Measurements from ENCODE around the gene PRDM2.
A peak's percentile ranks its signal among the peaks of the same experiment; 100 is the strongest.

PRDM2 gene

GRCh38 chr1:13754510-13755103, 54.6 kb downstream of the PRDM2 start:
- Histone ChIP-seq H3K4me1 (ENCODE audit: control extremely low read depth in 1 of 4, control insufficient read depth in 4 of 4, insufficient read depth in 4 of 4, low read length in 3 of 4) (peaks cover 0 to 24% (median 15%) of the 10 kb centered on the region in 4 experiments), H3K27ac (ENCODE audit: insufficient read depth in 1 of 2, low read depth in 1 of 2, low read length in 2 of 2, poor library complexity in 1 of 2, severe bottlenecking in 2 of 2) (no peak overlapping the region), H3K4me3 (ENCODE audit: control insufficient read depth in 1 of 7, extremely low read depth in 1 of 7, insufficient read depth in 4 of 7, low read depth in 2 of 7, low read length in 6 of 7) (no peak overlapping the region), H3K27me3 (replicated peaks in 2 of 5; ENCODE audit: control insufficient read depth in 4 of 5, insufficient read depth in 5 of 5, low read length in 4 of 5) (no peaks in the 10 kb centered on the region), H3K36me3 (ENCODE audit: control insufficient read depth in 4 of 4, insufficient read depth in 4 of 4, low read length in 3 of 4) (peaks cover 2 to 18% (median 6%) of the 10 kb centered on the region in 4 experiments), H3K9me3 (ENCODE audit: control extremely low read depth in 1 of 5, control insufficient read depth in 4 of 5, insufficient read depth in 2 of 5, low read depth in 1 of 5, low read length in 4 of 5) (no peaks in the 10 kb centered on the region)
- POLR2A ChIA-PET: no interaction called here
- CTCF ChIA-PET: interaction anchor here (2.8 kb wide), 1 partner anchor 10 kb away, joined by 9 read pairs; no protein-coding TSS in a partner anchor
- DNase-seq: no peak
- WGBS (ENCODE audit: insufficient coverage): 100% methylated on average over 6 of the region's 6 CpGs

GRCh38 chr1:13756557-13757315, 56.7 kb downstream of the PRDM2 start:
- no peak overlapping the region for H3K4me3 ChIP-seq (ENCODE audit: control insufficient read depth in 1 of 7, extremely low read depth in 1 of 7, insufficient read depth in 4 of 7, low read depth in 2 of 7, low read length in 6 of 7)
- H3K4me1 ChIP-seq (ENCODE audit: control extremely low read depth in 1 of 4, control insufficient read depth in 4 of 4, insufficient read depth in 4 of 4, low read length in 3 of 4): peaks cover 0 to 10% (median 4%) of the 10 kb centered on the region in 4 experiments
- no peak overlapping the region for H3K27ac ChIP-seq (ENCODE audit: insufficient read depth in 1 of 2, low read depth in 1 of 2, low read length in 2 of 2, poor library complexity in 1 of 2, severe bottlenecking in 2 of 2)
- H3K9me3 ChIP-seq (ENCODE audit: control extremely low read depth in 1 of 5, control insufficient read depth in 4 of 5, insufficient read depth in 2 of 5, low read depth in 1 of 5, low read length in 4 of 5): no peaks in the 10 kb centered on the region
- DNase-seq: no peak
- WGBS (ENCODE audit: insufficient coverage): 78% methylated on average over 1 of the region's 4 CpGs
- peaks cover 4 to 24% (median 6%) of the 10 kb centered on the region in 4 experiments for H3K36me3 ChIP-seq (ENCODE audit: control insufficient read depth in 4 of 4, insufficient read depth in 4 of 4, low read length in 3 of 4)
- H3K27me3 ChIP-seq (replicated peaks in 2 of 5; ENCODE audit: control insufficient read depth in 4 of 5, insufficient read depth in 5 of 5, low read length in 4 of 5): no peaks in the 10 kb centered on the region
- POLR2A ChIA-PET: no interaction called here
- CTCF ChIA-PET: interaction anchor here (0.6 to 2.4 kb wide), 5 partner anchors 7 to 89 kb away, joined by 3 to 8 read pairs (median 4); no protein-coding TSS in a partner anchor

GRCh38 chr1:13757693-13758092, 57.7 kb downstream of the PRDM2 start:
- H3K27ac ChIP-seq (ENCODE audit: insufficient read depth in 1 of 2, low read depth in 1 of 2, low read length in 2 of 2, poor library complexity in 1 of 2, severe bottlenecking in 2 of 2): no peak overlapping the region
- ChIA-PET POLR2A (no interaction called here), CTCF (interaction anchor here (1.0 to 2.4 kb wide), 5 partner anchors 8 to 54 kb away, joined by 3 to 8 read pairs (median 4); no protein-coding TSS in a partner anchor)
- H3K4me1 ChIP-seq (ENCODE audit: control extremely low read depth in 1 of 4, control insufficient read depth in 4 of 4, insufficient read depth in 4 of 4, low read length in 3 of 4): peaks cover 1 to 12% (median 7%) of the 10 kb centered on the region in 4 experiments
- no peak overlapping the region for H3K4me3 ChIP-seq (ENCODE audit: control insufficient read depth in 1 of 7, extremely low read depth in 1 of 7, insufficient read depth in 4 of 7, low read depth in 2 of 7, low read length in 6 of 7)
- H3K27me3 ChIP-seq (replicated peaks in 2 of 5; ENCODE audit: control insufficient read depth in 4 of 5, insufficient read depth in 5 of 5, low read length in 4 of 5): no peaks in the 10 kb centered on the region
- DNase-seq: no peak
- no CpG with 5 or more reads among the region's 2 CpGs for WGBS (ENCODE audit: insufficient coverage)
- peaks cover 3 to 29% (median 5%) of the 10 kb centered on the region in 4 experiments for H3K36me3 ChIP-seq (ENCODE audit: control insufficient read depth in 4 of 4, insufficient read depth in 4 of 4, low read length in 3 of 4)
- no peaks in the 10 kb centered on the region for H3K9me3 ChIP-seq (ENCODE audit: control extremely low read depth in 1 of 5, control insufficient read depth in 4 of 5, insufficient read depth in 2 of 5, low read depth in 1 of 5, low read length in 4 of 5)

DNA sequence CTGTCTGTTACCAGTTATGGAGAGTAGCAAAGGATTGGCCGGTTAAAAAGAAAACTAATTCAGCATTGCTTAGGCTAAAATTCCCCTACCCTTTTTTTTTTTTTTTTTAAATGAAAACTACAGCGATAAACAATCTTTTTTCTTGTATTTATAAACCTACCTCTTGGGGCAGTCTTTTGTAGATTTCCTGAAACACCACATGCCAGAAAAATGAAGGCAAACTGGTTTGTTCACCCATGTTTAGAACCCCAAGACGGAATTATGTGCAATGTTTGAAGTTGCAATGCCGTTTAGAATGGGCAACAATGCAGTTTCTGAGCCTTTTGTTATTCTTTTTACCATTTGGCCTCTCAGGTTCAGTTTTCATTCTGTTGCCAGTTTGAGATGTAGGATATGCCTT, 59.1 kb downstream of the PRDM2 start:
- no peaks in the 10 kb centered on the region for H3K9me3 ChIP-seq (ENCODE audit: control extremely low read depth in 1 of 5, control insufficient read depth in 4 of 5, insufficient read depth in 2 of 5, low read depth in 1 of 5, low read length in 4 of 5)
- H3K4me3 ChIP-seq (ENCODE audit: control insufficient read depth in 1 of 7, extremely low read depth in 1 of 7, insufficient read depth in 4 of 7, low read depth in 2 of 7, low read length in 6 of 7): no peak overlapping the region
- H3K36me3 ChIP-seq (ENCODE audit: control insufficient read depth in 4 of 4, insufficient read depth in 4 of 4, low read length in 3 of 4): peaks cover 0 to 21% (median 2%) of the 10 kb centered on the region in 4 experiments
- 100% methylated on average over 3 of the region's 4 CpGs for WGBS (ENCODE audit: insufficient coverage)
- ChIA-PET POLR2A (interaction anchor here (0.7 kb wide), 1 partner anchor 25 kb away, joined by 5 read pairs; no protein-coding TSS in a partner anchor), CTCF (no interaction called here)
- DNase-seq: peak in 2 of 3 donors; percentile 26 to 37
- no peak overlapping the region for H3K27ac ChIP-seq (ENCODE audit: insufficient read depth in 1 of 2, low read depth in 1 of 2, low read length in 2 of 2, poor library complexity in 1 of 2, severe bottlenecking in 2 of 2)
- H3K4me1 ChIP-seq (ENCODE audit: control extremely low read depth in 1 of 4, control insufficient read depth in 4 of 4, insufficient read depth in 4 of 4, low read length in 3 of 4): peaks cover 1 to 24% (median 5%) of the 10 kb centered on the region in 4 experiments
- H3K27me3 ChIP-seq (replicated peaks in 2 of 5; ENCODE audit: control insufficient read depth in 4 of 5, insufficient read depth in 5 of 5, low read length in 4 of 5): no peaks in the 10 kb centered on the region

DNA sequence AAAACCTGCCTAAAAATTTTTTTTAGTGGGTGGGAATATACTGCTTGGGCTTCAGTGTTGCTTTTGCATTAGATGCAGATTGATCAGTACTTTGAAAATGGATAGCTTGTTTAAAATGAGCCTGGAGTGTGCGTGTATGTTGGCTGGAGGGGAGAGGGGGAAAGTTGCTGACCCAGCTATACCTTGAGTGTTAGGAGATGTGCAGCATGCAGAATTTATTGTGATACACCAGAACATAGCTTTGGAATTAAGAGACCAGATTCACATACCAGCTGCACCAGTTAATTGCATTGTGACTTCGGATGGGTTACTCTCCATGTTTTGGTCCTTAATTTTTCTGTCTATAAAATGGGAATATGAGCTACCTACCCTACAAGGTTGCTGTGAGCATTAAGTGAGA, 60.4 kb downstream of the PRDM2 start:
- POLR2A ChIA-PET: interaction anchor here (1.4 kb wide), 1 partner anchor 11 kb away, joined by 3 read pairs; no protein-coding TSS in a partner anchor
- Histone ChIP-seq H3K4me3 (ENCODE audit: control insufficient read depth in 1 of 7, extremely low read depth in 1 of 7, insufficient read depth in 4 of 7, low read depth in 2 of 7, low read length in 6 of 7) (no peak overlapping the region), H3K36me3 (ENCODE audit: control insufficient read depth in 4 of 4, insufficient read depth in 4 of 4, low read length in 3 of 4) (peaks cover 0 to 17% (median under 1%) of the 10 kb centered on the region in 4 experiments), H3K4me1 (ENCODE audit: control extremely low read depth in 1 of 4, control insufficient read depth in 4 of 4, insufficient read depth in 4 of 4, low read length in 3 of 4) (peaks cover 0 to 24% (median 5%) of the 10 kb centered on the region in 4 experiments), H3K9me3 (ENCODE audit: control extremely low read depth in 1 of 5, control insufficient read depth in 4 of 5, insufficient read depth in 2 of 5, low read depth in 1 of 5, low read length in 4 of 5) (no peaks in the 10 kb centered on the region), H3K27ac (ENCODE audit: insufficient read depth in 1 of 2, low read depth in 1 of 2, low read length in 2 of 2, poor library complexity in 1 of 2, severe bottlenecking in 2 of 2) (no peak overlapping the region), H3K27me3 (replicated peaks in 2 of 5; ENCODE audit: control insufficient read depth in 4 of 5, insufficient read depth in 5 of 5, low read length in 4 of 5) (no peaks in the 10 kb centered on the region)
- CTCF ChIA-PET: interaction anchor here (0.7 to 1.1 kb wide), 3 partner anchors 24 to 32 kb away, joined by 3 to 4 read pairs (median 3); no protein-coding TSS in a partner anchor
- DNase-seq: no peak
- WGBS (ENCODE audit: insufficient coverage): 100% methylated on average over 2 of the region's 2 CpGs

DNA sequence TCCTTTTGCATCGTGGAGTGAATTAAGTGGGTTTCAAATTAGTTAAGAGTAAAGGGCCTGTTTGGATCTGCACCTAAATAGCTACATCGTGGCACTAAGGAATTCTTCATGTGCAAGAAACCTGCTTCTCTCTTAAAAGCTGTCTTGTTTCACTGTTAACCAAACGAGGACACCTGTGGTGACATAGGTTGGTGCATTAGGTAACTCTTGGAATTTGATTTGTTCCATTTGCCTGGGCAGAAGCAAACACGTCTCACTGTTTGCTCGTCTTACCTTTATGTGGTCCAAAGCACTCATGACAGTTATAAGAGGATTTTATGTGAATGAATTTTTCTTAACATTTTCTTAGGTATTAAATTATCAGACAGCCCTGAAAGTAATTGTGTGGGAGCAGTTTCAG, 60.9 kb downstream of the PRDM2 start:
- Histone ChIP-seq H3K27ac (ENCODE audit: insufficient read depth in 1 of 2, low read depth in 1 of 2, low read length in 2 of 2, poor library complexity in 1 of 2, severe bottlenecking in 2 of 2) (no peak overlapping the region), H3K9me3 (ENCODE audit: control extremely low read depth in 1 of 5, control insufficient read depth in 4 of 5, insufficient read depth in 2 of 5, low read depth in 1 of 5, low read length in 4 of 5) (no peaks in the 10 kb centered on the region), H3K4me1 (ENCODE audit: control extremely low read depth in 1 of 4, control insufficient read depth in 4 of 4, insufficient read depth in 4 of 4, low read length in 3 of 4) (peaks cover 0 to 24% (median 5%) of the 10 kb centered on the region in 4 experiments), H3K27me3 (replicated peaks in 2 of 5; ENCODE audit: control insufficient read depth in 4 of 5, insufficient read depth in 5 of 5, low read length in 4 of 5) (no peaks in the 10 kb centered on the region), H3K36me3 (ENCODE audit: control insufficient read depth in 4 of 4, insufficient read depth in 4 of 4, low read length in 3 of 4) (peaks cover 0 to 17% (median 2%) of the 10 kb centered on the region in 4 experiments), H3K4me3 (ENCODE audit: control insufficient read depth in 1 of 7, extremely low read depth in 1 of 7, insufficient read depth in 4 of 7, low read depth in 2 of 7, low read length in 6 of 7) (no peak overlapping the region)
- DNase-seq: peak in 1 of 3 donors; percentile 18
- ChIA-PET CTCF (interaction anchor here (0.7 to 1.1 kb wide), 3 partner anchors 25 to 33 kb away, joined by 3 to 4 read pairs (median 3); no protein-coding TSS in a partner anchor), POLR2A (interaction anchor here (1.4 kb wide), 1 partner anchor 11 kb away, joined by 3 read pairs; no protein-coding TSS in a partner anchor)
- 92% methylated on average over 3 of the region's 5 CpGs for whole genome bisulfite sequencing (ENCODE audit: insufficient coverage)
